ENCODE data around the gene CACNA1S.
A peak's percentile ranks its signal among the peaks of the same experiment; 100 is the strongest.

CACNA1S gene

GRCh38 chr1:201093962-201094361 is 18.3 kb downstream of the CACNA1S start:
- no peak for DNase-seq (ENCODE audit: low read depth in 2 of 2)

GRCh38 chr1:201093561-201093960 is 18.7 kb downstream of the CACNA1S start:
- no peak for DNase-seq (ENCODE audit: low read depth in 2 of 2)

- DNase-seq (ENCODE audit: low read depth in 2 of 2), result no peak
These were observed 19.5 kb downstream of the CACNA1S start for GRCh38 chr1:201092738-201093137.

- DNase-seq (ENCODE audit: low read depth in 2 of 2), result no peak
These were observed 21.0 kb downstream of the CACNA1S start for GRCh38 chr1:201091256-201091655.

GRCh38 chr1:201090541-201090940 is 21.7 kb downstream of the CACNA1S start:
- no peak for DNase-seq (ENCODE audit: low read depth in 2 of 2)

- no peak for DNase-seq (ENCODE audit: low read depth in 2 of 2)
These were observed 22.6 kb downstream of the CACNA1S start for GRCh38 chr1:201089596-201089995.

GRCh38 chr1:201088901-201089525 is 23.2 kb downstream of the CACNA1S start:
- DNase-seq (ENCODE audit: low read depth in 2 of 2), result no peak

- DNase-seq (ENCODE audit: low read depth in 2 of 2), result no peak
These were observed 23.8 kb downstream of the CACNA1S start for GRCh38 chr1:201088395-201088794.

- DNase-seq (ENCODE audit: low read depth in 2 of 2), result peak in 1 of 2 experiments; percentile 36
These were observed 26.1 kb downstream of the CACNA1S start for GRCh38 chr1:201085902-201086735.

- no peak for DNase-seq (ENCODE audit: low read depth in 2 of 2)
These were observed 27.9 kb downstream of the CACNA1S start for GRCh38 chr1:201084295-201084694.

GRCh38 chr1:201083741-201084140 is 28.5 kb downstream of the CACNA1S start:
- no peak for DNase-seq (ENCODE audit: low read depth in 2 of 2)

GRCh38 chr1:201080135-201080534 is 32.1 kb downstream of the CACNA1S start:
- DNase-seq (ENCODE audit: low read depth in 2 of 2), result no peak

- no peak for DNase-seq (ENCODE audit: low read depth in 2 of 2)
These were observed 34.5 kb downstream of the CACNA1S start for GRCh38 chr1:201077736-201078135.

GRCh38 chr1:201077116-201077515 is 35.1 kb downstream of the CACNA1S start:
- DNase-seq (ENCODE audit: low read depth in 2 of 2), result no peak

- no peak for DNase-seq (ENCODE audit: low read depth in 2 of 2)
These were observed 36.1 kb downstream of the CACNA1S start for GRCh38 chr1:201076092-201076491.

GRCh38 chr1:201074018-201074417 is 38.2 kb downstream of the CACNA1S start:
- no peak for DNase-seq (ENCODE audit: low read depth in 2 of 2)

- DNase-seq (ENCODE audit: low read depth in 2 of 2), result no peak
These were observed 39.3 kb downstream of the CACNA1S start for GRCh38 chr1:201072922-201073321.

GRCh38 chr1:201072149-201072548 is 40.1 kb downstream of the CACNA1S start:
- DNase-seq (ENCODE audit: low read depth in 2 of 2), result no peak

GRCh38 chr1:201069636-201070035 is 42.6 kb downstream of the CACNA1S start:
- no peak for DNase-seq (ENCODE audit: low read depth in 2 of 2)

GRCh38 chr1:201068976-201069375 is 43.2 kb downstream of the CACNA1S start:
- DNase-seq (ENCODE audit: low read depth in 2 of 2), result no peak

GRCh38 chr1:201066986-201067385 is 45.2 kb downstream of the CACNA1S start:
- DNase-seq (ENCODE audit: low read depth in 2 of 2), result no peak

- no peak for DNase-seq (ENCODE audit: low read depth in 2 of 2)
These were observed 46.5 kb downstream of the CACNA1S start for GRCh38 chr1:201065686-201066085.

GRCh38 chr1:201064806-201065205 is 47.4 kb downstream of the CACNA1S start:
- no peak for DNase-seq (ENCODE audit: low read depth in 2 of 2)
